H1 (cell line): Measurements from ENCODE around the gene C7orf25. TPM values are rescaled to one million over a fixed set of nuclear protein-coding genes. Genes with fewer than 3 reads are reported as not detected.

Experiments used
- CTCF ChIA-PET: fragments of 300-600 bp; sonication (Branson Sonifier 250); formaldehyde crosslinking; loops from one replicate; lab custom pipeline; 2021; ENCODE audit not compliant: partially characterized antibody; lab: Charles Lee
- POLR2A ChIA-PET: fragments of 300-600 bp; sonication (Branson Sonifier 250); formaldehyde crosslinking; loops from one replicate; lab custom pipeline; 2021; ENCODE audit warnings: inconsistent platforms; ENCODE audit not compliant: partially characterized antibody; lab: Charles Lee
- DNase-seq, 2 experiments: peaks; one replicate each; pipeline versions ENCODE4 v3.0.0 to v3.0.0-alpha.2; 2010 to 2022; ENCODE audit warnings: low spot score in 2 of 2, low read depth in 1 of 2, mixed read lengths in 1 of 2
- FAIRE-seq: peaks from 2 replicates; lab custom pipeline; 2011; peaks lifted over from hg19 to GRCh38; lab: Jason Lieb, UNC
- H2AFZ ChIP-seq: 2 replicates; pipeline ENCODE4 v1.8.1; 2012; ENCODE audit warnings: low read length, inconsistent platforms
- H2AK5ac ChIP-seq: 2 replicates; pipeline ENCODE4 v1.6.1; 2013; ENCODE audit warnings: low read depth, low read length
- H2BK120ac ChIP-seq: replicated peaks from 2 replicates; pipeline ENCODE3; 2013; ENCODE audit warnings: low read depth, low read length, inconsistent platforms
- H2BK12ac ChIP-seq: 2 replicates; pipeline ENCODE4 v1.6.1; 2013; ENCODE audit warnings: low read depth, low read length
- H2BK15ac ChIP-seq: 2 replicates; pipeline ENCODE4 v1.6.1; 2013; ENCODE audit warnings: low read length
- H2BK20ac ChIP-seq: 2 replicates; pipeline ENCODE4 v1.6.1; 2013; ENCODE audit warnings: low read length
- H2BK5ac ChIP-seq: 2 replicates; pipeline ENCODE4 v1.6.1; 2013; ENCODE audit warnings: low read depth, low read length
- H3K14ac ChIP-seq: 2 replicates; pipeline ENCODE4 v1.6.1; 2013; ENCODE audit warnings: inconsistent platforms; ENCODE audit not compliant: insufficient read length
- H3K18ac ChIP-seq: 2 replicates; pipeline ENCODE4 v1.6.1; 2013; ENCODE audit warnings: low read length; ENCODE audit errors: extremely low read depth
- H3K23ac ChIP-seq: 2 replicates; pipeline ENCODE4 v1.6.1; 2013; ENCODE audit warnings: inconsistent platforms; ENCODE audit not compliant: insufficient read length
- H3K23me2 ChIP-seq: 2 replicates; pipeline ENCODE4 v1.6.1; 2013; ENCODE audit warnings: low read depth, low read length
- H3K27ac ChIP-seq: 2 replicates; pipeline ENCODE4 v1.6.1; 2011; ENCODE audit warnings: low read depth, low read length, inconsistent platforms
- H3K27me3 ChIP-seq, 4 experiments: replicated peaks in 1 of 4; 1 replicate in 1 of 4; 2 replicates in 3 of 4; pipeline versions ENCODE4 v1.6.1 to v1.8.1; 2011 to 2013; ENCODE audit warnings: low read length in 3 of 4, mild to moderate bottlenecking in 3 of 4, inconsistent platforms in 2 of 4, mixed read lengths in 2 of 4, moderate library complexity in 1 of 4; ENCODE audit not compliant: control insufficient read depth in 3 of 4, insufficient read depth in 3 of 4; ENCODE audit errors: extremely low read depth in 1 of 4
- H3K36me3 ChIP-seq, 4 experiments: 2 replicates each; pipeline versions ENCODE4 v1.6.1 to v1.8.1; 2011 to 2013; ENCODE audit warnings: mild to moderate bottlenecking in 4 of 4, low read length in 3 of 4, moderate library complexity in 2 of 4, control low read depth in 1 of 4, inconsistent platforms in 1 of 4; ENCODE audit not compliant: insufficient read depth in 4 of 4, control insufficient read depth in 2 of 4
- H3K4ac ChIP-seq: replicated peaks from 2 replicates; pipeline ENCODE3; 2013; ENCODE audit warnings: low read length, low read depth, mixed read lengths, inconsistent platforms; ENCODE audit not compliant: insufficient read length
- H3K4me1 ChIP-seq, 4 experiments: replicated peaks in 1 of 4; 1 replicate in 1 of 4; 2 replicates in 3 of 4; pipeline versions ENCODE4 v1.6.1 to v1.8.1; 2011 to 2013; ENCODE audit warnings: low read length in 3 of 4, inconsistent platforms in 2 of 4, mixed read lengths in 1 of 4; ENCODE audit not compliant: insufficient read depth in 4 of 4, control insufficient read depth in 3 of 4
- H3K4me2 ChIP-seq, 2 experiments: 2 replicates each; pipeline versions ENCODE4 v1.6.1 to v1.8.1; 2011 to 2013; ENCODE audit warnings: low read depth in 2 of 2, low read length in 2 of 2, control low read depth in 1 of 2, inconsistent platforms in 1 of 2, mild to moderate bottlenecking in 1 of 2; ENCODE audit not compliant: insufficient read depth in 1 of 2
- H3K4me3 ChIP-seq, 4 experiments: fragments of 200-600, 300-600 bp in 1 of 4; sonication (generic), shearing (Covaris generic), sonication (Bioruptor Twin) in 1 of 4; 2 replicates each; pipeline versions ENCODE4 v1.5.1 to v1.8.1; 2011 to 2016; ENCODE audit warnings: low read length in 4 of 4, low read depth in 3 of 4, control low read depth in 2 of 4, inconsistent platforms in 2 of 4, mild to moderate bottlenecking in 2 of 4, mixed read lengths in 1 of 4, moderate library complexity in 1 of 4; ENCODE audit not compliant: insufficient read depth in 2 of 4; ENCODE audit errors: extremely low read depth in 1 of 4
- H3K56ac ChIP-seq: replicated peaks from 2 replicates; pipeline ENCODE3; 2013; ENCODE audit warnings: low read depth, mild to moderate bottlenecking, mixed read lengths, low read length, inconsistent platforms; ENCODE audit not compliant: insufficient read length
- H3K79me1 ChIP-seq: 2 replicates; pipeline ENCODE4 v1.6.1; 2013; ENCODE audit warnings: low read depth, low read length, control low read depth
- H3K79me2 ChIP-seq, 2 experiments: 2 replicates each; pipeline versions ENCODE4 v1.6.1 to v1.8.1; 2012 to 2013; ENCODE audit warnings: low read length in 2 of 2, mild to moderate bottlenecking in 2 of 2, inconsistent platforms in 1 of 2; ENCODE audit not compliant: insufficient read depth in 2 of 2, control insufficient read depth in 1 of 2
- H3K9ac ChIP-seq, 4 experiments: replicated peaks in 1 of 4; 1 replicate in 1 of 4; 2 replicates in 3 of 4; pipeline versions ENCODE4 v1.6.1 to v1.8.1; 2011 to 2013; ENCODE audit warnings: low read depth in 3 of 4, low read length in 3 of 4, control low read depth in 2 of 4, mild to moderate bottlenecking in 2 of 4, moderate library complexity in 2 of 4, inconsistent platforms in 1 of 4; ENCODE audit errors: extremely low read depth in 1 of 4
- H3K9me3 ChIP-seq, 2 experiments: 2 replicates each; pipeline versions ENCODE4 v1.6.1 to v1.8.1; 2012 to 2013; ENCODE audit warnings: mild to moderate bottlenecking in 2 of 2, moderate library complexity in 2 of 2, control low read depth in 1 of 2, inconsistent platforms in 1 of 2, low read depth in 1 of 2, low read length in 1 of 2, mixed read lengths in 1 of 2; ENCODE audit not compliant: insufficient read depth in 2 of 2
- H4K20me1 ChIP-seq, 2 experiments: replicated peaks in 1 of 2; 2 replicates each; pipeline versions ENCODE3 to v1.8.1; 2011 to 2013; ENCODE audit warnings: inconsistent platforms in 2 of 2, low read length in 2 of 2, mild to moderate bottlenecking in 1 of 2; ENCODE audit not compliant: insufficient read depth in 2 of 2, control insufficient read depth in 1 of 2
- H4K5ac ChIP-seq: 2 replicates; pipeline ENCODE4 v1.6.1; 2013; ENCODE audit warnings: low read length, low read depth, mixed read lengths, inconsistent platforms; ENCODE audit not compliant: insufficient read length
- H4K8ac ChIP-seq: 2 replicates; pipeline ENCODE4 v1.8.0; 2013; ENCODE audit warnings: mild to moderate bottlenecking, moderate library complexity, low read length, inconsistent platforms; ENCODE audit not compliant: insufficient read depth; ENCODE audit errors: extremely low read depth
- H4K91ac ChIP-seq: replicated peaks from 2 replicates; pipeline ENCODE3; 2013; ENCODE audit warnings: low read length, mixed read lengths, inconsistent platforms; ENCODE audit not compliant: insufficient read length
- CHD1 ChIP-seq: IDR thresholded peaks from 2 replicates; pipeline ENCODE4 v1.6.1; 2012; ENCODE audit warnings: low read depth, low read length, improper control_type of control experiment
- CTBP2 ChIP-seq: IDR thresholded peaks from 2 replicates; pipeline ENCODE4 v1.7.0; 2011; ENCODE audit warnings: borderline replicate concordance, mild to moderate bottlenecking, moderate library complexity, mixed read lengths, low read length; ENCODE audit not compliant: insufficient read depth, insufficient read length
- E2F6 ChIP-seq: IDR thresholded peaks from 2 replicates; pipeline ENCODE4 v1.6.1; 2012; ENCODE audit warnings: inconsistent platforms
- HDAC6 ChIP-seq: IDR thresholded peaks from one replicate; pipeline ENCODE4 v1.7.1; 2012; ENCODE audit warnings: low read depth, mild to moderate bottlenecking, inconsistent platforms, low read length, moderate library complexity
- JUN ChIP-seq: IDR thresholded peaks from 2 replicates; pipeline ENCODE4 v1.6.1; 2011; ENCODE audit warnings: low read depth, mild to moderate bottlenecking, improper control_type of control experiment, low read length
- KDM1A ChIP-seq: fragments of 200-600, 300-600 bp; sonication (generic); IDR thresholded peaks from 2 replicates; pipeline ENCODE4 v1.7.1; 2016; ENCODE audit warnings: mild to moderate bottlenecking, low read length, borderline replicate concordance
- MAFK ChIP-seq: IDR thresholded peaks from 2 replicates; pipeline ENCODE4 v1.6.1; 2012; ENCODE audit warnings: low read depth, mild to moderate bottlenecking, improper control_type of control experiment, low read length
- RNF2 ChIP-seq: fragments of 200-900, 300-1000 bp; sonication (generic); IDR thresholded peaks from 2 replicates; pipeline ENCODE4 v1.7.1; 2016; ENCODE audit warnings: borderline replicate concordance, low read depth, mild to moderate bottlenecking, antibody characterized with exemption, low read length; ENCODE audit not compliant: poor library complexity, severe bottlenecking; ENCODE audit errors: missing control alignments
- SAP30 ChIP-seq: fragments of 300-600 bp; sonication (generic); IDR thresholded peaks from 2 replicates; pipeline ENCODE4 v1.7.1; 2012; ENCODE audit warnings: low read length, moderate library complexity, mild to moderate bottlenecking, inconsistent platforms; ENCODE audit not compliant: insufficient read depth, insufficient replicate concordance
- TAF1 ChIP-seq: IDR thresholded peaks from 2 replicates; pipeline ENCODE4 v1.6.1; 2011; ENCODE audit warnings: mild to moderate bottlenecking, low read depth, low read length
- TBP ChIP-seq: IDR thresholded peaks from 2 replicates; pipeline ENCODE4 v1.6.1; 2011; ENCODE audit warnings: low read depth, low read length, improper control_type of control experiment
- YY1 ChIP-seq: IDR thresholded peaks from 2 replicates; pipeline ENCODE4 v1.6.1; 2011; ENCODE audit warnings: low read depth, mild to moderate bottlenecking, low read length
- WGBS, 2 experiments: shearing (Covaris generic) in 1 of 2; methylation state at CpG; one replicate each; pipeline versions ENCODE4 v1.1.6 to v1.1.7; 2013 to 2015; ENCODE audit warnings: low lambda C conversion rate in 2 of 2, mixed read lengths in 2 of 2, inconsistent platforms in 1 of 2, low coverage in 1 of 2, missing lambda C conversion rate in 1 of 2; ENCODE audit not compliant: insufficient replicate concordance in 2 of 2, insufficient coverage in 1 of 2, insufficient read length in 1 of 2; ENCODE audit errors: extremely low coverage in 1 of 2, missing lambda C conversion rate in 1 of 2; 5-methylcytosine and 5-hydroxymethylcytosine counted together
- polyA plus RNA-seq, 7 experiments: library from polyadenylated mRNA; depleted of rRNA in 3 of 7; stranded (reverse) in 5 of 7; unstranded in 2 of 7; fragments of >200 nt in 5 of 7; fragments of 200-250 nt in 2 of 7; gene quantifications; 1 replicate in 5 of 7; 2 replicates in 1 of 7; 4 replicates in 1 of 7; pipeline versions ENCODE4 v1.2.1 to v1.2.3, GENCODE V29; 2011 to 2013; ENCODE audit warnings: missing spikeins in 2 of 7, mixed read lengths in 2 of 7
- total RNA-seq: library from RNA; stranded (reverse); fragmentation: NEBNext Ultra II Directional; extraction: Animal tissue kit (Norgen Biotek cat#: 25700); gene quantifications from 2 replicates; pipeline ENCODE4 v1.2.1, GENCODE V29; 2021

C7orf25 gene
- total and polyA plus RNA-seq, 2 of the 8 experiments (the other 6 are each of a cell fraction or from before 2014, with no cell fraction given): 0.70 to 4.5 TPM

- Histone ChIP-seq H3K4me1 (no peaks in the 10 kb centered on the region), H3K36me3 (no peaks in the 10 kb centered on the region; a peak in 1 of 8 replicates), H4K91ac (no peak overlapping the region), H4K20me1 (no peaks in the 10 kb centered on the region), H2AFZ (no peak overlapping the region)
- no peak for DNase-seq
- CTCF ChIA-PET: interaction anchor here (0.8 to 4.1 kb wide), 4 partner anchors 18 to 302 kb away, joined by 3 to 22 read pairs (median 4); no protein-coding TSS in a partner anchor
- TF ChIP-seq CTBP2 (no peak), HDAC6 (no peak), RNF2 (no peak), CHD1 (no peak), E2F6 (no peak), TBP (no peak), SAP30 (no peak), TAF1 (no peak), YY1 (no peak), KDM1A (no peak), JUN (no peak), MAFK (no peak)
- TF ChIP-seq, all 59 proteins: peak for 0
- H3K14ac ChIP-seq: no peak overlapping the region
- H3K9ac ChIP-seq: no peak overlapping the region
- no peak overlapping the region for H3K18ac ChIP-seq
- H3K79me1 ChIP-seq: no peaks in the 10 kb centered on the region
- H2AK5ac ChIP-seq: no peak overlapping the region
- H3K9me3 ChIP-seq: peaks cover 12 to 27% of the 10 kb centered on the region in 2 experiments; a peak in 3 of 4 replicates
- no peak overlapping the region for H3K4ac ChIP-seq
- no peak overlapping the region for H3K4me2 ChIP-seq
- H3K23me2 ChIP-seq: peaks cover 2% of the 10 kb centered on the region; the same call in 1 of the 2 replicates
- no peak overlapping the region for H4K8ac ChIP-seq
- H3K23ac ChIP-seq: no peak overlapping the region
- no peak overlapping the region for H3K4me3 ChIP-seq
- H2BK20ac ChIP-seq: no peak overlapping the region
- H2BK120ac ChIP-seq: no peak overlapping the region
- no peak overlapping the region for H4K5ac ChIP-seq
- no peaks in the 10 kb centered on the region for H3K79me2 ChIP-seq
- no peak overlapping the region for H2BK15ac ChIP-seq
- H2BK5ac ChIP-seq: no peak overlapping the region
- POLR2A ChIA-PET: interaction anchor here (0.9 kb wide), 1 partner anchor 18 kb away, joined by 3 read pairs; no protein-coding TSS in a partner anchor
- no peaks in the 10 kb centered on the region for H3K27me3 ChIP-seq
- H3K27ac ChIP-seq: no peak overlapping the region
- H2BK12ac ChIP-seq: no peak overlapping the region
- WGBS, 2 experiments: 97% methylated on average over 2 of the region's 2 CpGs; no CpG with 5 or more reads in 1 of the 2 experiments
- FAIRE-seq: no peak
- no peak overlapping the region for H3K56ac ChIP-seq
Observed at GRCh38 chr7:42959549-42959948, 47.7 kb upstream of the C7orf25 start.
